ENCODE results near the gene PLEKHM1. TPM values are rescaled to one million over a fixed set of nuclear protein-coding genes. Genes with fewer than 3 reads are reported as not detected.

The PLEKHM1 gene
- total RNA-seq, 1 donor from 2014 or later = 15.9 TPM

DNA sequence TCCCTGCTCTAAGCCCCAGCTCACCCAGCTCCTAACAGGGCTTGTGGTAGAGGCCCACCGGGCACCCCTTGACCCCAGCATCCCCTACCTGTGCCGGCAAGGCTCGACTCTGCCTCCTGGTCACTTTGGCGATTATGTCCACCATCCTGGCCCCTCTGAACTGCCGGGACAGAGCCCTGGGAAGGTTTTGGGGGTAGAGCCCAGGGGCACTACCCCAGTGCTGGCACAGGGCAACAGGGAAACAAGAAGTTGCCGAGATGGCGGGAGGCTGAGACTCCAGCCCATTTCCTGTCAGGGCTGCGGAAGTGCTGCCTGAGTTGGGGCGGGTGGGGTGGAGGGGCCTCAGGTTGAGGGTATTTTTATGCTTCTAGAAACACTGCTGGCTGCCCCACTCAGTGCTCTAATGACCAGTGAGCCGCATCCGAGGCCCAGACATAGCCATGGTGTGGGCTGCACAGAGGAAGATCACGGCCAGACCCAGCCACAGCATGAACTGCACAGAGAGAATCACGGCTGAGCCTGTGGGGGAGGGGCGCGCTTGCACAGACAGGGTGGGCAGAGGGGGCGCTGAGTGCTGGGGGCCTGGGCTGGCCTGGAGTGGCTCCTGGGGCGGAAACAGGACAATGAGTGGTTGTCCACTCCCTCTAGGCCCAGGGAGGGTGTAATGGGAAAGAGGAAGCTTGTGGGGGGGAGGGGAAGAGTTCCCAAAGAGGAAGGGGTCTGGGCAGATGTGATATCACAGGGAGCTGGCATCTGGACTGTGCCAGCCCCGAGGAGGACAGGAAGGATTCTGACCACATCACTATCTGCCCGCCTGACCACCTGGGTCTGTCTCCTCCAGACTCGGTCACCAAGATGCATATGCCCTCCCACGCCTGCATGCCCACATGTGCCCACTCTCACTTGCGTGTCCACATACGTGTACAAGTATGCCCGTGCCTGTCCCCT, 80.1 kb downstream of the PLEKHM1 start:
- TF ChIP-seq, protein P1, sequence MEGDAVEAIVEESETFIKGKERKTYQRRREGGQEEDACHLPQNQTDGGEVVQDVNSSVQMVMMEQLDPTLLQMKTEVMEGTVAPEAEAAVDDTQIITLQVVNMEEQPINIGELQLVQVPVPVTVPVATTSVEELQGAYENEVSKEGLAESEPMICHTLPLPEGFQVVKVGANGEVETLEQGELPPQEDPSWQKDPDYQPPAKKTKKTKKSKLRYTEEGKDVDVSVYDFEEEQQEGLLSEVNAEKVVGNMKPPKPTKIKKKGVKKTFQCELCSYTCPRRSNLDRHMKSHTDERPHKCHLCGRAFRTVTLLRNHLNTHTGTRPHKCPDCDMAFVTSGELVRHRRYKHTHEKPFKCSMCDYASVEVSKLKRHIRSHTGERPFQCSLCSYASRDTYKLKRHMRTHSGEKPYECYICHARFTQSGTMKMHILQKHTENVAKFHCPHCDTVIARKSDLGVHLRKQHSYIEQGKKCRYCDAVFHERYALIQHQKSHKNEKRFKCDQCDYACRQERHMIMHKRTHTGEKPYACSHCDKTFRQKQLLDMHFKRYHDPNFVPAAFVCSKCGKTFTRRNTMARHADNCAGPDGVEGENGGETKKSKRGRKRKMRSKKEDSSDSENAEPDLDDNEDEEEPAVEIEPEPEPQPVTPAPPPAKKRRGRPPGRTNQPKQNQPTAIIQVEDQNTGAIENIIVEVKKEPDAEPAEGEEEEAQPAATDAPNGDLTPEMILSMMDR (conservative IDR thresholded peaks at IDR 0.05; ENCODE audit: low read depth, low read length) = no peak
- H3K4me3 ChIP-seq (ENCODE audit: low read depth, low read length) = no peak overlapping the region
- DNase-seq (ENCODE audit: low read depth) = no peak

DNA sequence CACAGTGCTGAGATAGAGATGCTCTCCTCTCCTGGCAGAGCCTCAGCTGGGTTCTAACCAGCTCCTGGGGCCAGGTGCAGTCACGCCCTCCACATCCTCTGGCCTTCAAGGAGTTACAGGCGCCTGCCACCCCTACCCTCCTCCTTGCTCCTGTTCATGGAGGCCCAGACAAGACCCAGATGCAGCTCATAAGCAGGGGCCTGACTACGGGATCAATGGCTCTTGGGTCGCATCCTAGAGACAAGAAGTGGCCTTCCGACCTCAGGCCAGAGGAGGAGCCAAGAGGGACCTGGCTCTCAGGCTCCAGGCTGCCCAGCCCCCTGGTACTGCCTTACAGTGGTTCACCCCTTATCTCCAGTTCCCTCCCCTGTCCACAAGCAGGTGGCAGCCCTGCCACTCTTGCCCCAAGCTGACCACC, 80.9 kb downstream of the PLEKHM1 start:
- H3K4me3 ChIP-seq (ENCODE audit: low read depth, low read length) = no peak overlapping the region
- TF ChIP-seq, protein P1 (conservative IDR thresholded peaks at IDR 0.05; ENCODE audit: low read depth, low read length) = no peak
- no peak for DNase-seq (ENCODE audit: low read depth)

DNA sequence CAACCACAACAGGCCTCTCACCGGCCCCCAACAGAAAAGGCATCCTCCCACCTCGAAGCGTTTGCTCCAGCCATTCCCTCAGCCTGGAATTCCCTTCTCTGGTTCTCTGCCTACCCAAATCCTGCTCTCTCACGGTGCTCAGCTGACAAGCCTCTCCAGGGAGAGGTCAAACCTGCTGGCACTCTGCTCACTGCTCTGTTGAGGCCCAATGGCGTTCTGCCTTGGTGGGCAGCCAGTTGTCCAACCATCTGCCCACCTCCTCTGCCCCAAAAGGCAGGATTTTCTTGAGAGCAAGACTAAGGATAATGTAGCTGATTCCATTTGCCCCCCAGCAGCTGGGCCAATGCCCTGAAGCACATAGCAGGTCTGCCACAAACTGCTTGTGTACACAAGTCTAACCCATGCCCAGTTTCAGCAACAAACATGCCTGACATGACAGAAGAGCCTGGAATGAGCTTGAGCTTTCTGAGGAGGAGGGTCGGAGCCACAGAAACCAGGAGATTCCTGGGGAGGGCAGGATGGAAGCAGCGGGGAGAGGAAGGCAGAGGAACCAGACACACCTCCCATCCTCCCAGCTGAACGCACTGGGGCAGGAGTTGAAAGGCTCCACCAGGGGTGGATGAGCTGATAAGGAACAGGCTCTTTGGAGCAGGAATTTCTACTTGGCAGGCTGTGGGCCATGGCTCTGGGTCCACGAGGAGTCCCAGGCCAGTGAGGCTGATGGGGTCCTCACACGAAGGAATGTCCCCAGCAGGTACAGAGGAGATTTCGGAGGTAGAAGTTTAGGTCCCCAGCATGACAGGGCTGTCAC, 81.7 kb downstream of the PLEKHM1 start:
- DNase-seq (ENCODE audit: low read depth) = no peak
- TF ChIP-seq, protein P1 (conservative IDR thresholded peaks at IDR 0.05; ENCODE audit: low read depth, low read length) = no peak
- no peak overlapping the region for H3K4me3 ChIP-seq (ENCODE audit: low read depth, low read length)

DNA sequence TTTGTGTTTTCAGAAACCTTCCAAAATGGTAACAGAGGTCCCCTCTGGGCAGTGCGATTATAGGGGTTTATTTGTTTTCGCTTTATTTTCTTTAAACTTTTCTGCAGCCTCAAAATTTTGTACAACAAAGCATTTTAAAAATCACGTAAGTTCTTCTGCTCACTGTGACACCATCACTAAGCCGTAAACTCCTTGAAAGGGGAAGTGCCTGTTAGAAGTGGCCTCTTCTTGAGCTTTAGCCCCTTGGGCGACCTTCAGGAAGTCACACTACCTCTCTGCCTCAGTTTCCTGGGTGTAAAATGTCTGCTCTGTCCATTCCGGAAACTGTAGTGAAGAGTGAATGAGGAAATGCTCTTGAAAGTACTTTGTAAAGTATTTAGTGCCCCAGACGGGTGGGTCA, 84.4 kb downstream of the PLEKHM1 start:
- peak overlapping the region; percentile 36 for H3K4me3 ChIP-seq (ENCODE audit: low read depth, low read length)
- TF ChIP-seq, protein P1 (conservative IDR thresholded peaks at IDR 0.05; ENCODE audit: low read depth, low read length) = no peak
- DNase-seq (ENCODE audit: low read depth) = no peak

DNA sequence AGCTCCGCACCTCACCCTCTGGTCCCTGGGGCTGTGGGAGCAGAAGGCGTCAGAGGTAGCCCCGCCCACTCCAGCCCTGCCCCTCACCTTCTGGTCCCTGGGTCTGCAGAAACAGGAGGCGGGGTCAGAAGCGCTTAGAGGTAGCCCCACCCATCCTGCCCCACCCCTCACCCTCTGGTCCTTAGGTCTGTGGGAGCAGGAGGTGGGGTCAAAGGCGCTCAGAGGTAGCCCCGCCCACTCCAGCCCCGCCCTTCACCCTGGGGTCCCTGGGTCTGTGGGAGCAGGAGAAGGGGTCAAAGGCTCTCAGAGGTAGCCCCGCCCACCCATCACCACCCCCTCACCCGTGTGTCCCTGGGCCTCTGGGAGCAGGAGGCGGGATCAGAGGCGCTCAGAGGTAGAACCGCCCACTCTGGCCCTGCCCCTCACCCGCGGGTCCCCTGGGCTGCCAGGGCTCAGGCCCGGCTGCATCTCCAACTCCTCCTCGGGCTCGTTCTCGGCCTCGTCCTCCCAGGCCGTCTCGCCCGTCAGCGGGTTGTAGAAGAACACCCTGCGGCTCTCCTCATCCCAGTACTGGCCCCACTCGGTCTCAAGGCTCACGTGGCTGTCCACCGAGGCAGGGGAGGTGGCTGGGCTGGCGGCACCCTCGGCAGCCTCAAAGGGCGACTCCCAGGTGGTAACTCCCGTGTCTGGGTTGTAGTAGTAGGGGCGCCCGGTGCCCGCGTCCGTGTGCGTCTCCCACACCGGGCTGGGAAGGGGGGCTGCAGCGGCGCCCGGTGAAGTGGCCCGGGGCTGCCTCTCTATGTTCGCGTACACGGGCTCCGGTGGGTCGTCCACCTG, 85.1 kb downstream of the PLEKHM1 start:
- H3K4me3 ChIP-seq (ENCODE audit: low read depth, low read length) = peak overlapping the region; percentile 36
- TF ChIP-seq, protein P1 (conservative IDR thresholded peaks at IDR 0.05; ENCODE audit: low read depth, low read length) = no peak
- DNase-seq (ENCODE audit: low read depth) = no peak

DNA sequence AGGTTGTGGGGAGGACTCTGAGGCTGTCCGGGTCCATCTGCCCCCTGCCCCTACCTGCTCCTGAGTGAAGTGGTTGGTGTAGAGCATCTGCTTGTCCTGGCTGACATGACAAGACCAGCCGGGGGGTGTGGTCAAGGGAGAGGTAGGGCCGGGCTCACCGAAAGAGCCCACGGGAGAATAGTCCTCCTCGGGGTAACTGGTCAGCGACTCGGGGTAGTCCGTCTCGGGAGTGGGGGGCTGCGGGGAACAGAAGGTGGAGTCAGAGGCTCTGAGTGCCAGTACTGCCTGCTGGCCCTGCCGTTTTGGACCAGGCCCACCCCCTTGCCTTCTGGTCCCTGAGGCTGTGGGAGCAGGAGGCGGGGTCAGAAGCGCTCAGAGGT, 85.7 kb downstream of the PLEKHM1 start:
- H3K4me3 ChIP-seq (ENCODE audit: low read depth, low read length) = no peak overlapping the region
- no peak for DNase-seq (ENCODE audit: low read depth)
- TF ChIP-seq, protein P1 (conservative IDR thresholded peaks at IDR 0.05; ENCODE audit: low read depth, low read length) = no peak

Data from epithelial cell of proximal tubule (primary cell).